HepG2 (cell line): ENCODE data around the gene RHOT2. TPM values are rescaled to one million over a fixed set of nuclear protein-coding genes. Genes with fewer than 3 reads are reported as not detected.

ENCODE experiments used
- ATAC-seq: fragments of 200-7000 bp; cut with Tn5 transposase; 3 replicates; pipeline ENCODE4 v1.9.1; 2020; ENCODE audit warnings: mild to moderate bottlenecking, moderate library complexity
- BruUV-seq: library from RNA; stranded (reverse); fragments of 400-500 nt; replicated peaks from 2 replicates; lab custom pipeline; 2021; lab: Mats Ljungman, UMichigan
- CTCF ChIA-PET: fragments of 300-600 bp; formaldehyde crosslinking; extraction: SDS; loops from one replicate; lab custom pipeline; 2021; ENCODE audit warnings: low total read pairs, inconsistent platforms, low intra/inter-chr PET ratio; lab: Yijun Ruan, JAX
- POLR2A ChIA-PET: fragments of 350-600 bp; sonication (Branson Sonifier 250); formaldehyde crosslinking; loops from one replicate; lab custom pipeline; 2020; ENCODE audit warnings: antibody characterized with exemption, inconsistent platforms; lab: Yijun Ruan, JAX
- DNase-seq: peaks from one replicate; pipeline ENCODE4 v3.0.0-alpha.2; 2015; ENCODE audit warnings: low spot score
- FAIRE-seq: peaks from 3 replicates; lab custom pipeline; 2011; peaks lifted over from hg19 to GRCh38; lab: Jason Lieb, UNC
- H2AFZ ChIP-seq: one replicate; pipeline ENCODE4 v1.6.1; 2011; ENCODE audit warnings: low read length, inconsistent platforms
- H3K27ac ChIP-seq: fragments of 300-600 bp; 3 replicates; pipeline ENCODE4 v1.8.0; 2011; ENCODE audit warnings: mixed run types, mild to moderate bottlenecking, mixed read lengths, low read length, inconsistent platforms; ENCODE audit not compliant: insufficient read depth; ENCODE audit errors: extremely low read length
- H3K27me3 ChIP-seq, 2 experiments: fragments of 200-600 bp in 1 of 2; 2 replicates in 1 of 2; 3 replicates in 1 of 2; pipeline versions ENCODE4 v1.6.0 to v1.8.0; 2011; ENCODE audit warnings: low read length in 2 of 2, mild to moderate bottlenecking in 2 of 2, moderate library complexity in 2 of 2, inconsistent platforms in 1 of 2; ENCODE audit not compliant: insufficient read depth in 2 of 2, control insufficient read depth in 1 of 2
- H3K36me3 ChIP-seq, 2 experiments: fragments of 200-600 bp in 1 of 2; replicated peaks in 1 of 2; 2 replicates in 1 of 2; 3 replicates in 1 of 2; pipeline versions ENCODE4 v1.5.1 to v1.8.0; 2011; ENCODE audit warnings: low read length in 2 of 2, inconsistent platforms in 1 of 2; ENCODE audit not compliant: insufficient read depth in 2 of 2, control insufficient read depth in 1 of 2
- H3K4me1 ChIP-seq: 2 replicates; pipeline ENCODE4 v1.5.1; 2012; ENCODE audit warnings: low read length, inconsistent platforms; ENCODE audit not compliant: insufficient read depth
- H3K4me2 ChIP-seq: 2 replicates; pipeline ENCODE4 v1.6.0; 2011; ENCODE audit warnings: low read depth, low read length, inconsistent platforms
- H3K4me3 ChIP-seq, 3 experiments: fragments of 200-600 bp in 1 of 3; sonication (generic), shearing (Covaris generic) in 1 of 3; replicated peaks in 1 of 3; 2 replicates each; pipeline ENCODE4 v1.5.1; 2011 to 2016; ENCODE audit warnings: low read length in 3 of 3, inconsistent platforms in 2 of 3, low read depth in 2 of 3, mild to moderate bottlenecking in 2 of 3, control low read depth in 1 of 3, mixed read lengths in 1 of 3; ENCODE audit not compliant: insufficient read depth in 1 of 3
- H3K79me2 ChIP-seq: one replicate; pipeline ENCODE4 v1.6.1; 2011; ENCODE audit warnings: low read length, inconsistent platforms; ENCODE audit not compliant: insufficient read depth
- H3K9ac ChIP-seq: 2 replicates; pipeline ENCODE4 v1.6.0; 2011; ENCODE audit warnings: mild to moderate bottlenecking, low read depth, low read length, inconsistent platforms; ENCODE audit not compliant: insufficient read depth
- H3K9me3 ChIP-seq: 2 replicates; pipeline ENCODE4 v1.5.1; 2012; ENCODE audit warnings: mild to moderate bottlenecking, low read length
- H4K20me1 ChIP-seq: 2 replicates; pipeline ENCODE4 v1.6.0; 2011; ENCODE audit warnings: inconsistent platforms, mild to moderate bottlenecking, low read length, moderate library complexity; ENCODE audit not compliant: insufficient read depth
- AGO2 ChIP-seq: fragments of 200-400 bp; formaldehyde crosslinking; optimal IDR thresholded peaks from 2 replicates; pipeline ENCODE3; 2017; ENCODE audit warnings: mild to moderate bottlenecking, low read depth, low read length, moderate library complexity
- MLX ChIP-seq: IDR thresholded peaks from 2 replicates; pipeline ENCODE4 v1.6.1; 2016
- RBFOX2 ChIP-seq: fragments of 200-400 bp; formaldehyde crosslinking; IDR thresholded peaks from 2 replicates; pipeline ENCODE4 v1.6.1; 2017; ENCODE audit warnings: low read depth, mild to moderate bottlenecking, low read length
- SIN3A ChIP-seq: IDR thresholded peaks from 2 replicates; pipeline ENCODE4 v1.6.1; 2011; ENCODE audit warnings: low read depth, mild to moderate bottlenecking, control low read depth, low read length, borderline replicate concordance
- SRF ChIP-seq: IDR thresholded peaks from 2 replicates; pipeline ENCODE4 v1.6.1; 2011; ENCODE audit warnings: mild to moderate bottlenecking, low read depth, low read length, moderate library complexity
- ZBTB4 ChIP-seq: sonication (generic); formaldehyde crosslinking; IDR thresholded peaks from 2 replicates; pipeline ENCODE4 v1.4.0; 2020; ENCODE audit warnings: missing genetic modification reagents, mild to moderate bottlenecking, borderline replicate concordance
- ZNF496 ChIP-seq: sonication (generic); formaldehyde crosslinking; IDR thresholded peaks from 2 replicates; pipeline ENCODE4 v1.8.1; 2023; ENCODE audit warnings: mild to moderate bottlenecking, moderate library complexity, missing genetic modification reagents; ENCODE audit not compliant: insufficient replicate concordance
- WGBS: methylation state at CpG from one replicate; pipeline ENCODE4 v1.1.6; 2017; ENCODE audit warnings: low lambda C conversion rate; 5-methylcytosine and 5-hydroxymethylcytosine counted together
- in situ Hi-C: cut with HindIII; loops from 2 replicates; pipeline ENCODE4 v1.10.0; 2017; ENCODE audit warnings: low pct_unique_long_range_greater_than_20kb; ENCODE audit not compliant: extremely low pct_ligation_motif_present
- intact Hi-C: fragments of 100-400 bp; cut with micrococcal nuclease; formaldehyde crosslinking; loops from one replicate; pipeline ENCODE4 v1.10.0; 2022; ENCODE audit not compliant: unreplicated experiment
- polyA plus RNA-seq, 8 experiments: library from polyadenylated mRNA; depleted of rRNA in 3 of 8; stranded (reverse) in 7 of 8; unstranded in 1 of 8; fragments of >200 nt; fragmentation: Illumina TruSeq in 4 of 8; extraction: Trizol in 4 of 8; gene quantifications; 2 replicates each; pipeline versions ENCODE4 v1.2.1 to v1.2.3, GENCODE V29; 2011 to 2016; ENCODE audit warnings: low read depth in 4 of 8, missing spikeins in 1 of 8, mixed read lengths in 1 of 8; ENCODE audit not compliant: insufficient read depth in 1 of 8
- total RNA-seq, 5 experiments: library from RNA; depleted of rRNA; stranded (reverse); fragments of >200 nt; fragmentation: Illumina TruSeq; extraction: Trizol; gene quantifications; 2 replicates each; pipeline ENCODE4 v1.2.3, GENCODE V29; 2016; ENCODE audit warnings: low read depth in 1 of 5

Gene RHOT2
- total and polyA plus RNA-seq, 2 of the 13 experiments (the other 11 are each of a cell fraction or from before 2014, with no cell fraction given): 63.6 to 76.9 TPM

- Histone ChIP-seq H3K9me3 (no peaks in the 10 kb centered on the region), H3K27ac (no peak overlapping the region), H3K27me3 (no peaks in the 10 kb centered on the region), H2AFZ (no peak overlapping the region), H4K20me1 (no peaks in the 10 kb centered on the region)
- no peak for ATAC-seq
- no peak for DNase-seq
- no TSS peak for BruUV-seq
- in situ Hi-C loops: no loop called here
- intact Hi-C loops: no loop called here
- FAIRE-seq: no peak
- POLR2A ChIA-PET: no interaction called here
- TF ChIP-seq MLX (CRISPR knock-in tag) (no peak), ZNF496 (CRISPR knock-in tag) (no peak), SIN3A (no peak), AGO2 (peak; percentile 69), RBFOX2 (peak; percentile 69; the same call in 1 of the 2 replicates), SRF (no peak)
- TF ChIP-seq, all 625 proteins: peak for 2
- 96% methylated on average over 44 of the region's 74 CpGs for WGBS
- Histone ChIP-seq H3K4me3 (no peak overlapping the region), H3K79me2 (peaks cover 6% of the 10 kb centered on the region), H3K4me1 (peaks cover 44% of the 10 kb centered on the region), H3K4me2 (no peak overlapping the region), H3K9ac (no peak overlapping the region), H3K36me3 (no peaks in the 10 kb centered on the region; a peak in 1 of 5 replicates)
- CTCF ChIA-PET: no interaction called here
These were observed 34.4 kb upstream of the RHOT2 start for GRCh38 chr16:633336-634050.

- Histone ChIP-seq H3K9ac (no peak overlapping the region), H3K27me3 (no peaks in the 10 kb centered on the region), H3K36me3 (no peaks in the 10 kb centered on the region; a peak in 1 of 5 replicates), H3K27ac (no peak overlapping the region), H3K4me2 (no peak overlapping the region), H4K20me1 (no peaks in the 10 kb centered on the region), H3K79me2 (peaks cover 6% of the 10 kb centered on the region), H2AFZ (no peak overlapping the region), H3K4me1 (peaks cover 38% of the 10 kb centered on the region), H3K4me3 (no peak overlapping the region), H3K9me3 (no peaks in the 10 kb centered on the region)
- no peak for DNase-seq
- ATAC-seq: no peak
- CTCF ChIA-PET: no interaction called here
- POLR2A ChIA-PET: no interaction called here
- no TSS peak for BruUV-seq
- WGBS: 95% methylated on average over 6 of the region's 22 CpGs
- in situ Hi-C loops: no loop called here
- no peak for FAIRE-seq
- intact Hi-C loops: no loop called here
- peak; percentile 64 for TF ChIP-seq AGO2
- TF ChIP-seq RBFOX2: peak; percentile 38; the same call in 1 of the 2 replicates
- TF ChIP-seq ZBTB4 (CRISPR knock-in tag): no peak
These were observed 33.8 kb upstream of the RHOT2 start for GRCh38 chr16:634051-634670.
